ENCODE results near the gene AHCYL1.
A peak's percentile ranks its signal among the peaks of the same experiment; 100 is the strongest.
"Not testable (repeated sequence)": the region's sequence is repeated elsewhere in the genome, so short reads cannot be mapped to it uniquely, and the experiment has no call there.

Gene AHCYL1

DNA sequence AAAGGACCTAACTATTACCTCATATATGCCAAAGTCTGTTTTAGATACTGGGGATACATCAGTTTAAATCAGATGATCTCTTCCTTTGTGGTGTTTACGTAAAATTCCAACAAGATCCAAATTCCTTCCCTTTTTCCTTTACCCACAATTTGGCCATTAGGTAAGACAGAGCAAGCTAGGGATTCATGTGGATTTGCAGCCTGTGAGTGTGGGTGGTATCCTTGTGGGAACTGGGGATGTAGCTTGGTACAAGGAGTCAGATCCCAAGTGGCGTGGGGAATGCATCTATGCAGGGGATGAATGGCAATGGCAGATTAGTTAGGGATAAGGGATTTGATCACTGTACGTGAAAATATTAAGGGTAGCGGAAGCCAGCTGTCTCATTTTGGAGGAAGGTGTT, 40.0 kb downstream of the AHCYL1 start:
- peaks cover 55% of the 10 kb centered on the region for H3K36me3 ChIP-seq (ENCODE audit: insufficient read depth, low read depth, low read length)

DNA sequence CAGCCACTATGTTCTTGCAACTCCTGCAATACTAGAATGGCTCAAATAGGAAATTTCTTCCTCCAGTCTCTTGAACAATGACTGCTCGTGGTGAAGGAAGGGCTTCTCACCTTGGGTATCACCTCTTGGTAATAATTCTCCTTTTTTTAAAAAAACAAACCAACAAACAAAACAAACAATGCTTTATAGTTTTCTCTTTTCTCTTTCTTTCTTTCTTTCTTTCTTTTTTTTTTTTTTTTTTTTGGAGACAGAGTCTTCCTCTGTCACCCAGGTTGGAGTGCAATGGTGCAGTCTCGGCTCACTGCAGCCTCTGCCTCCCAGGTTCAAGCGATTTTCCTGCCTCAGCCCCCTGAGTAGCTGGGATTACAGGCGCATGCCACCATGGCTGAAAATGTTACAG, 46.1 kb downstream of the AHCYL1 start:
- H3K27me3 ChIP-seq (ENCODE audit: insufficient read depth, low read length); H3K27ac ChIP-seq (ENCODE audit: low read length); H3K36me3 ChIP-seq (ENCODE audit: insufficient read depth, low read depth, low read length); H3K9ac ChIP-seq (ENCODE audit: low read depth, low read length); H3K9me3 ChIP-seq (ENCODE audit: insufficient read depth, low read depth, low read length): not testable (repeated sequence)
- H3K4me1 ChIP-seq (ENCODE audit: insufficient read depth, low read length) = peaks cover 11% of the 10 kb centered on the region; the same call in 1 of the 2 replicates
- peak overlapping the region; percentile 32; the same call in 1 of the 2 replicates for H3K4me3 ChIP-seq (ENCODE audit: low read length)

More for the DNA sequence above, 40.0 kb downstream of the AHCYL1 start:
- Histone ChIP-seq H3K4me3 (ENCODE audit: low read length) (no peak overlapping the region), H3K27me3 (ENCODE audit: insufficient read depth, low read length) (no peaks in the 10 kb centered on the region), H3K9ac (ENCODE audit: low read depth, low read length) (no peak overlapping the region), H3K27ac (ENCODE audit: low read length) (no peak overlapping the region), H3K4me1 (ENCODE audit: insufficient read depth, low read length) (no peaks in the 10 kb centered on the region), H3K9me3 (ENCODE audit: insufficient read depth, low read depth, low read length) (no peaks in the 10 kb centered on the region)

DNA sequence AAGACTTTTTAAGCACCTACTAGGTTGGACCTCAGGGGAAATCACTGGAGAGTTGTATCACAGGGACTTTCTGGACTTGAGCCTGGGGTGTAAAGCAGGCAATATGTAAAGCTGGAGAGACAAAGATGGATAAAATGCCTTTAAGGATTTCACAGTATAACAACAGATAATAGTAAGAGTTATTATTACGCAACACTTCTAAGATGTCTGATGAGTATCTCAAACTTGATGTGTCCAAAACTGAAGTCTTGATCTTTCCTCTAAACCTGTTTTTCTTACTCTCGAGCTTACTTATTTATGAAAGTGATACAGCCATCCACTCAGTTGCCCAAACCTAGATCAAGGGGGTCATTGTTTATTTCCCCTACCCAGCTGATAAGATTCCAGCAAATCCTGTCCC, 47.8 kb downstream of the AHCYL1 start:
- Histone ChIP-seq H3K9ac (ENCODE audit: low read depth, low read length) (no peak overlapping the region), H3K4me3 (ENCODE audit: low read length) (no peak overlapping the region)

DNA sequence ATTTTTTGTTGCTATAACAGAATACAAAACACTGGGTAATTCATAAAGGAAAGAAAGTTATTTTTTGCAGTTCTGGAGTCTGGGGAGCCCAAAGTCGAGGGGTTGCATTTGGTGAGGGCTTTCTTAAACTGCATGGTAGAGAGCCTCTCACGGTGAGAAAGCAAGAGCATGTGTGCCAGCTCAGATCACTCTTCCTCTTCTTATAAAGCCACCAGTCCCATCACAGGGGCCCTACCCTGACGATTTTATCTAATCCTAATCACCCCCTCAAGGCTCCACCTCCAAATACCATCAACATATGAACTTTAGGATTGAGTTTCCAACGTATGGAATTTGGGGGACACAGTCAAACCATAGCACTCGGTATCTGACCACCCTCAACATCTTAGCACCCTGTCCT, 48.9 kb downstream of the AHCYL1 start:
- no peaks in the 10 kb centered on the region for H3K9me3 ChIP-seq (ENCODE audit: insufficient read depth, low read depth, low read length)
- H3K9ac ChIP-seq (ENCODE audit: low read depth, low read length) = no peak overlapping the region
- H3K27ac ChIP-seq (ENCODE audit: low read length) = no peak overlapping the region
- peaks cover 12% of the 10 kb centered on the region; the same call in 1 of the 2 replicates for H3K4me1 ChIP-seq (ENCODE audit: insufficient read depth, low read length)
- no peak overlapping the region for H3K4me3 ChIP-seq (ENCODE audit: low read length)
- no peaks in the 10 kb centered on the region for H3K27me3 ChIP-seq (ENCODE audit: insufficient read depth, low read length)
- peaks cover 14% of the 10 kb centered on the region for H3K36me3 ChIP-seq (ENCODE audit: insufficient read depth, low read depth, low read length)

More for the DNA sequence above, 47.8 kb downstream of the AHCYL1 start:
- H3K27me3 ChIP-seq (ENCODE audit: insufficient read depth, low read length) = no peaks in the 10 kb centered on the region
- H3K36me3 ChIP-seq (ENCODE audit: insufficient read depth, low read depth, low read length) = peaks cover 4% of the 10 kb centered on the region
- H3K4me1 ChIP-seq (ENCODE audit: insufficient read depth, low read length) = peaks cover 12% of the 10 kb centered on the region; the same call in 1 of the 2 replicates
- no peaks in the 10 kb centered on the region for H3K9me3 ChIP-seq (ENCODE audit: insufficient read depth, low read depth, low read length)
- H3K27ac ChIP-seq (ENCODE audit: low read length) = no peak overlapping the region

DNA sequence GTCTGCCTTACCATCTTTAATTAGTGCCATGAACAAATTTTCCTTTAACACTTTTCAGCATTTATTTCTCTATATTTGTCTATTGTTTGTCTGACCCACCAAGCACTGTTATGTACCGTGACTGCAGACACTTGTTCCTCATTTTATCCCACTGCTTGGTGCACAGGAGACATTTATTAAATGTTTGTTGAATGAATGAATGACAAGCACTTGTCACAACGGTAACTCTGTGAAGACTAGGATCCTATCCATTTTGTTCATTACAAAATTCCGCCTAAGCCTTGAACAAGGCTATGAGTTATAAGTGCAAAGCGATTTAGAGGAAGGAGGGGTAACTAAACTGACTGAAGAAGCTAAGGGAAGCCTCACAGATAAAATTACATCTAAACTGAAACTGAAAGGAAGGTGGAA, 49.5 kb downstream of the AHCYL1 start:
- peak overlapping the region; percentile 35 for H3K27ac ChIP-seq (ENCODE audit: low read length)
- peaks cover 12% of the 10 kb centered on the region; the same call in 1 of the 2 replicates for H3K4me1 ChIP-seq (ENCODE audit: insufficient read depth, low read length)
- H3K36me3 ChIP-seq (ENCODE audit: insufficient read depth, low read depth, low read length) = peaks cover 20% of the 10 kb centered on the region
- no peaks in the 10 kb centered on the region for H3K27me3 ChIP-seq (ENCODE audit: insufficient read depth, low read length)
- H3K4me3 ChIP-seq (ENCODE audit: low read length) = peak overlapping the region; percentile 79
- H3K9ac ChIP-seq (ENCODE audit: low read depth, low read length) = peak overlapping the region; percentile 91; the same call in 1 of the 2 replicates
- no peaks in the 10 kb centered on the region for H3K9me3 ChIP-seq (ENCODE audit: insufficient read depth, low read depth, low read length)

DNA sequence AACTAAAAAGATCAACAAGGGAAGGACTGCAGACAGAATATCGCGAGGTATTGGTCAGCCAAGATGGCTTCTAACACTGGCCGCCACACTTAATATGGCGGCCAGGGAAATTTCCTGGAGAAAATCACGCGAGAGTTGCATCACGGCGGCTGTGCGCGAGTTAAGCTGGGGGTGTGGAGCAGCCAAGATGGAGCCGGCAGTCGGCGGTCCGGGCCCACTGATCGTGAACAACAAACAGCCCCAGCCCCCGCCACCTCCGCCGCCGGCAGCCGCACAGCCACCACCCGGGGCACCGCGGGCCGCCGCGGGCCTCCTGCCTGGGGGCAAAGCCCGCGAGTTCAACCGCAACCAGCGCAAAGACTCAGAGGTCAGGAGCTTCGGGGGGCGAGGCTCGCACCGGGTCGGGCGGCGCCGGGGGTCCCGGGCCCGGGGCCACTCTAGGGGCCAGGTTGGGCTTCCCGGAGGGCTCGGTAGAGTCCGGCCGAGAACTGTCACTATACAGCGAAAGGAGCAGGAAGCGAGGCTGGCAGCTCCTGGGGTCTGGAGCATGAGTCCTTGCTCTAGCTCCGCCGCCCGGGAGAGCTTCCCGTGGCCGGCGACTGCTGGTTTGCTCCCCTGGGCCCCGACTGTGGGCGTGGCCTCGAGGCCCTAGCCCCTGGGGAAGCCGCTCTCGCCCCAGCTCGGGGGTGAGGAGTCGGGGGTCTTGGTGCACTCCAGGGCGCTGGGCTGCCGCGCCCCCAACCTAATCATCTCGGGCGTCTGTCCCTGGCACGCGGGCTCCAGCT, 50.1 kb downstream of the AHCYL1 start, which contains the start of gene STRIP1:
TSS of gene STRIP1 (plus strand) at position 174 of the 785 bp plus-strand sequence. CDS start at position 188, 14 bp downstream.
- peaks cover 26% of the 10 kb centered on the region for H3K36me3 ChIP-seq (ENCODE audit: insufficient read depth, low read depth, low read length)
- H3K4me3 ChIP-seq (ENCODE audit: low read length) = peak within 1 kb of the TSS; percentile 79
- H3K4me1 ChIP-seq (ENCODE audit: insufficient read depth, low read length) = peaks cover 12% of the 10 kb centered on the region; the same call in 1 of the 2 replicates
- H3K27me3 ChIP-seq (ENCODE audit: insufficient read depth, low read length) = no peaks in the 10 kb centered on the region
- peak within 1 kb of the TSS; percentile 52 for H3K27ac ChIP-seq (ENCODE audit: low read length)
- H3K9ac ChIP-seq (ENCODE audit: low read depth, low read length) = peak within 1 kb of the TSS; percentile 91
- no peaks in the 10 kb centered on the region for H3K9me3 ChIP-seq (ENCODE audit: insufficient read depth, low read depth, low read length)

DNA sequence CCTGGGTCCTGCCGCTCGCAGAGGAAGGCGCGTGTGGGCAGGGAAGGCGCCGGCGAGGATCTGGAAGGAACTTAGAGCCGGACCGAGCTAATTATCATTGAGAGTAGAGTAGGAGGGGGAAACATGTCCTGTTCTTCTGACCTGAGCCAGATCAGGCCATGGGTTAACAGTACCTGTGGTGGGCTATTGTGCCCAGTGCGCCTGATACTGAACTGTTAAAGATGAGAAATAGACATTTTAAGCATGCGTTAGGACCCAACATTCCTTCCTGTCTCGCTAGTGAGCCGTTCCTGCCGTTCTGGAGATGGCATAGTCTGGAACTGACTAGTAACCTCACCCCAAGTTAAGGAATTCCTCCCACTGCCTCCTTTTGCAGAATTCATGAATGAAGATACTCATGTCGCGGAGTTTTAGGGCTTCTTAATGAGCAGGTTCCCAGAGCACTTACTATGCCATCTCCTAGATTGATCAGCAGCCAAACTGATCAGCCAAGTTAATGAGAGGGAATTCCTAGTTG, 50.7 kb downstream of the AHCYL1 start:
- no peak overlapping the region for H3K27ac ChIP-seq (ENCODE audit: low read length)

DNA sequence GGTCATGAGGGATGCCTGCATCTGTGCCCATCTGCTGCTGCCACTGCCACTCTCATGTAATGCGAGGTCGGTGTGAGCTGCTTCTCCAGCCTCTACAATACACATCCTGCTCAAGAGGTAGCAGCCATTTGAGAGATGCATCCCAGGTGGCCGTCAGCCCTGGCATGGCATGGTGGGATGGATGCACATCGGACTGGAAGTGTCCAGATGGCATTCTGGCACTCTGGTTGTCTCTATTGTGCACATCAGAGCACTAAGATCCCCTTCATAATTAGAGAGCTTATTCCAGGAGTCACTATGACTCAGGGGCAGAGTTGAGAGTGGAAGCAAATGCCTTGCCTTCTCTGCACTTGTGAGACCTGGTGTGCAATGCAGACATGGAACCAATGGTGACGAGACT, 53.7 kb downstream of the AHCYL1 start:
- H3K36me3 ChIP-seq (ENCODE audit: insufficient read depth, low read depth, low read length) = peaks cover 62% of the 10 kb centered on the region
- no peak overlapping the region for H3K27ac ChIP-seq (ENCODE audit: low read length)
- H3K27me3 ChIP-seq (ENCODE audit: insufficient read depth, low read length) = no peaks in the 10 kb centered on the region
- H3K4me3 ChIP-seq (ENCODE audit: low read length) = no peak overlapping the region
- H3K9me3 ChIP-seq (ENCODE audit: insufficient read depth, low read depth, low read length) = no peaks in the 10 kb centered on the region
- H3K9ac ChIP-seq (ENCODE audit: low read depth, low read length) = no peak overlapping the region
- peaks cover 4% of the 10 kb centered on the region; the same call in 1 of the 2 replicates for H3K4me1 ChIP-seq (ENCODE audit: insufficient read depth, low read length)

More for the DNA sequence above, 50.7 kb downstream of the AHCYL1 start:
- no peaks in the 10 kb centered on the region for H3K9me3 ChIP-seq (ENCODE audit: insufficient read depth, low read depth, low read length)
- peaks cover 12% of the 10 kb centered on the region; the same call in 1 of the 2 replicates for H3K4me1 ChIP-seq (ENCODE audit: insufficient read depth, low read length)
- H3K4me3 ChIP-seq (ENCODE audit: low read length) = peak overlapping the region; percentile 79
- peak overlapping the region; percentile 91 for H3K9ac ChIP-seq (ENCODE audit: low read depth, low read length)
- H3K36me3 ChIP-seq (ENCODE audit: insufficient read depth, low read depth, low read length) = peaks cover 32% of the 10 kb centered on the region
- H3K27me3 ChIP-seq (ENCODE audit: insufficient read depth, low read length) = no peaks in the 10 kb centered on the region

DNA sequence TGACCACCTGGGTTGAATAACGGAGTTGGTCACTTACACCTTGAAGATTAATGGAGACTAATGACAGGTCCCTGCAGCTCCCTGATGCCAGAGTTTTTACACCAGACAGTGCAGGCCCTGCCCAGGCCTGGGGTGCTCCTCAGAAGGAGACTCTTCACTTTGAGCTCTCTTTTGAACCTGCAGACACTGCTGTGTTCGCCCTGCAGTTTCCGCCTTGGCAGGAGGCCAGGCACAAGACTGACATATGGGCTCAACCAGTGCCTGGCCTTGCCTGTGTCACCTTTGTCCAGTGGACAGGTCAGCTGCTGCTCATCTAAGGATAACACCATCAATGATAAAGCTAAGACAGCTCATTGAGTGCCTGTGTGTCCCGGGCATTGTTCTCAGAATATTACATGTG, 55.1 kb downstream of the AHCYL1 start:
- Histone ChIP-seq H3K4me1 (ENCODE audit: insufficient read depth, low read length) (peaks cover 4% of the 10 kb centered on the region; the same call in 1 of the 2 replicates), H3K27me3 (ENCODE audit: insufficient read depth, low read length) (no peaks in the 10 kb centered on the region), H3K36me3 (ENCODE audit: insufficient read depth, low read depth, low read length) (peaks cover 76% of the 10 kb centered on the region), H3K4me3 (ENCODE audit: low read length) (no peak overlapping the region), H3K9ac (ENCODE audit: low read depth, low read length) (no peak overlapping the region), H3K9me3 (ENCODE audit: insufficient read depth, low read depth, low read length) (no peaks in the 10 kb centered on the region), H3K27ac (ENCODE audit: low read length) (no peak overlapping the region)

DNA sequence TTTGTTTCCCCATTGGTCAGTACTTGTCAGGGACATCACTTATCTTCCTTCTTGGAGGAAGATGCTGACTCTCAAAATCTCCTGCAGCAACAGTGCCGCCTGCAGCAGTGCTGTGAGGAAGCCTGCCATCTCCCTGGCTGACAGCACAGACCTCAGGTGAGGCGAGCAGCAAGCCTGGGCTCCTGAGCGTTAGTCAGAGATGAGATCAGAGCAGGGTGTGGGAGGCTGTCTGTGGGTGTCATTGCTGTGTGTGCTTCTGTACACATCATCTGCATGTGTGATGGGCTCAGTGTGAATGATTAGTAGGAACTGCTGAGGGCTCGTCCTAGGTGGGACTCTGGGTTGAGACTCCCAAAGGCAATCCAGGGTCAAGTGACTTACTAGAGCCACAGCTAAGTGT, 56.0 kb downstream of the AHCYL1 start:
- Histone ChIP-seq H3K27ac (ENCODE audit: low read length) (no peak overlapping the region), H3K4me3 (ENCODE audit: low read length) (no peak overlapping the region), H3K36me3 (ENCODE audit: insufficient read depth, low read depth, low read length) (peaks cover 85% of the 10 kb centered on the region), H3K4me1 (ENCODE audit: insufficient read depth, low read length) (peaks cover 3% of the 10 kb centered on the region; the same call in 1 of the 2 replicates), H3K27me3 (ENCODE audit: insufficient read depth, low read length) (no peaks in the 10 kb centered on the region), H3K9ac (ENCODE audit: low read depth, low read length) (no peak overlapping the region), H3K9me3 (ENCODE audit: insufficient read depth, low read depth, low read length) (no peaks in the 10 kb centered on the region)

DNA sequence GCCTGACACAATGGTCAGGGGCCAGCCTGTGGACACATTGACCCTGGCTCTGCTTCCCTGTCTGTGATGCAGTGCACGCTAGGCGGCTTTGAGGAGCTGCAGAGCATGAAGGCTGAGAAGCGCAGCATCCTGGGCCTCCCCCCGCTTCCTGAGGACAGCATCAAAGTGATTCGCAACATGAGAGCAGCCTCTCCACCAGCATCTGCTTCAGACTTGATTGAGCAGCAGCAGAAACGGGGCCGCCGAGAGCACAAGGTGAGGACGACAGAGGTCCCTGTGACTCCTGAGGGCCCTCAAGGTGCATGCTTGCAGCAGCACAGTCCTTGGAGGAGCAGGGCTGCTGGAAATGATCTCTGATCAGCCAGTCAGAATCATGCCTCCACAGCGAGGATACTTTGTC, 58.5 kb downstream of the AHCYL1 start:
- Histone ChIP-seq H3K9me3 (ENCODE audit: insufficient read depth, low read depth, low read length) (no peaks in the 10 kb centered on the region), H3K27ac (ENCODE audit: low read length) (no peak overlapping the region), H3K4me3 (ENCODE audit: low read length) (no peak overlapping the region), H3K27me3 (ENCODE audit: insufficient read depth, low read length) (no peaks in the 10 kb centered on the region), H3K9ac (ENCODE audit: low read depth, low read length) (no peak overlapping the region; the same call in 1 of the 2 replicates), H3K36me3 (ENCODE audit: insufficient read depth, low read depth, low read length) (peaks cover 98% of the 10 kb centered on the region), H3K4me1 (ENCODE audit: insufficient read depth, low read length) (no peaks in the 10 kb centered on the region)

DNA sequence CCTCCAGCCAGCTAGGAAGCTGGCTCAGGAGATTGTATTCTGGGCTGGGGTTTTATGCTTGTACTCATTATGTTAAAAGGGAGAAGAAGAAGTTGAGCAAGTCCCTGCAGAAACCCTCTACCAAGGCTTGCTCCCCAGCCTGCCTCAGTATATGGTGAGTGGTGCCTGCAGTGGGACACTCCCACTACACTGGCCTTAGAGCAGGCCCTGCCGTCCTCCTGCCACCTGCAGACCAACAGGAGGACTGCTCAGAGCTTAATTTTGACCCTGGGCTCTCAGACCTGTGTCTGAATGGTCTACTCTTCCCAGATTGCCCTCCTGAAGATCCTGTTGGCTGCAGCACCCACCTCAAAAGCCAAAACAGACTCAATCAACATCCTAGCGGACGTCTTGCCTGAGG, 62.9 kb downstream of the AHCYL1 start:
- H3K27me3 ChIP-seq (ENCODE audit: insufficient read depth, low read length) = no peaks in the 10 kb centered on the region
- no peak overlapping the region for H3K4me3 ChIP-seq (ENCODE audit: low read length)
- H3K9me3 ChIP-seq (ENCODE audit: insufficient read depth, low read depth, low read length) = no peaks in the 10 kb centered on the region
- peaks cover 98% of the 10 kb centered on the region for H3K36me3 ChIP-seq (ENCODE audit: insufficient read depth, low read depth, low read length)
- no peak overlapping the region for H3K9ac ChIP-seq (ENCODE audit: low read depth, low read length)
- no peak overlapping the region for H3K27ac ChIP-seq (ENCODE audit: low read length)
- no peaks in the 10 kb centered on the region for H3K4me1 ChIP-seq (ENCODE audit: insufficient read depth, low read length)

All from iPS-20b (cell line).